Transverse colon (tissue), 4 donors: ENCODE results near the gene NCKAP5L. TPM values are rescaled to one million over a fixed set of nuclear protein-coding genes. Genes with fewer than 3 reads are reported as not detected.

Experiments
- DNase-seq: peaks from one replicate; pipeline ENCODE4 v3.0.0-alpha.2; 2019
- H3K27ac ChIP-seq, 4 donors: fragments of 200-600 bp; sonication (generic); 2 replicates each; pipeline ENCODE4 v1.5.1; 2016 to 2018; ENCODE audit warnings: inconsistent platforms in 4 of 4
- H3K27me3 ChIP-seq: fragments of 200-600 bp; sonication (generic); 2 replicates; pipeline ENCODE4 v1.5.1; 2017; ENCODE audit warnings: inconsistent platforms
- H3K36me3 ChIP-seq, 4 donors: fragments of 200-600 bp; sonication (generic); 2 replicates each; pipeline ENCODE4 v1.5.1; 2017 to 2019; ENCODE audit warnings: inconsistent platforms in 4 of 4
- H3K4me1 ChIP-seq, 4 donors: fragments of 200-600 bp; sonication (generic); 2 replicates each; pipeline ENCODE4 v1.5.1; 2017 to 2020; ENCODE audit warnings: inconsistent platforms in 4 of 4
- H3K4me3 ChIP-seq, 4 donors: fragments of 200-600 bp; sonication (generic); 1 replicate in 1 of 4; 2 replicates in 3 of 4; pipeline versions ENCODE4 v1.5.1 to v1.6.1; 2017 to 2019; ENCODE audit warnings: inconsistent platforms in 4 of 4
- H3K9me3 ChIP-seq, 2 donors: fragments of 200-600 bp; sonication (generic); 2 replicates each; pipeline ENCODE4 v1.5.1; 2017 to 2019; ENCODE audit warnings: inconsistent platforms in 2 of 2
- EP300 ChIP-seq: sonication (generic); formaldehyde crosslinking; IDR thresholded peaks from one replicate; pipeline ENCODE4 v1.6.1; 2017; ENCODE audit warnings: antibody characterized with exemption, low read depth
- POLR2A ChIP-seq: fragments of 450-650 bp; IDR thresholded peaks from one replicate; pipeline ENCODE4 v1.6.1; 2016; ENCODE audit warnings: antibody characterized with exemption, mild to moderate bottlenecking, moderate library complexity
- POLR2AphosphoS5 ChIP-seq, 3 donors: sonication (generic); formaldehyde crosslinking; IDR thresholded peaks; one replicate each; pipeline ENCODE4 v1.6.1; 2016; ENCODE audit warnings: antibody characterized with exemption in 3 of 3
- WGBS, 2 donors: methylation state at CpG; one replicate each; pipeline ENCODE4 v1.1.5; 2018; ENCODE audit warnings: low coverage in 1 of 2; 5-methylcytosine and 5-hydroxymethylcytosine counted together
- in situ Hi-C, 4 donors: fragments of 200-750 bp; cut with MboI; loops; one replicate each; pipeline versions ENCODE4 v1.15.0 to v1.15.1; 2017; ENCODE audit warnings: low sequenced_read_pairs in 3 of 4, low pct_ligation_motif_present in 1 of 4, low pct_unique_long_range_greater_than_20kb in 1 of 4
- intact Hi-C: fragments of 100-400 bp; cut with DNase I; formaldehyde crosslinking; loops from one replicate; pipeline ENCODE4 v1.15.1; 2023; ENCODE audit warnings: low total_unique reads
- total RNA-seq, 4 donors: library from RNA; depleted of rRNA; stranded (reverse); fragments of >200 nt; gene quantifications; one replicate each; pipeline ENCODE4 v1.1.0, GENCODE V29; 2016
- TF ChIP-seq, protein P1 (sequence below), 5 experiments: fragments of 200-600 bp in 3 of 5; fragments of 450-650 bp in 2 of 5; sonication (generic) in 3 of 5; IDR thresholded peaks; 1 replicate in 2 of 5; 2 replicates in 3 of 5; pipeline ENCODE4 v1.5.1; 2016 to 2017; ENCODE audit warnings: antibody characterized with exemption in 5 of 5, inconsistent platforms in 3 of 5, mild to moderate bottlenecking in 2 of 5, moderate library complexity in 1 of 5

Gene NCKAP5L
- total RNA-seq, 4 donors from 2014 or later: 3.4 to 5.1 (median 4.2) TPM

DNA sequence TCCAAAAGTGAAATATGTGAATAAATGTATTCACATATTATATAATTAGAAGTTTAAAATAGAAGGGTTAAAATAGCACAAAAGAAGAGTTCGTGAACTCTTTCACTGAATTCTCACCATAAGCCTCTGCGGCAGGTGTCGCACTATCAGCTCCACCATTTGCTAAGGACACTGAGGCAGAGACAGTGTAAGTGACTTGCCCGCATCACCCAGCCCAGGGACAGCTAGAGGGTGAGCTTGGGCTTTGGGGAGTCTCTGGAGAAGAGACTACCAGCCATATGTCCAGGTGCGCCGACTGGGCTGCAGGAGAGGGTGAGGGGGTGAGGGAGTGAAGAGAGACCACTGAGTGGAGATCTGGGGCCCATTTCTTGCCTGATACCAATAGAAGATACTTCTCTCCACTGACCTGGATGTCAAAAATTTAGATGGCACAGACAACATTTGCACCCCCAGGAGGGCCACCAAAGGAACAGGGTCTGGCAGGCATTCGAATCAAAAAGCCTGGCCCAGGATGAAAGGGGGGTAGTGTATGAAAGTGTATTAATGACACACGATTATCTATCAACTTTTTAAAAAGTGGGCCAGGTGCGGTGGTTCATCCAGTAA is 47.0 kb upstream of the NCKAP5L start:
- Histone ChIP-seq H3K4me3 (no peak overlapping the region), H3K27me3 (no peaks in the 10 kb centered on the region), H3K36me3 (no peaks in the 10 kb centered on the region), H3K9me3 (no peaks in the 10 kb centered on the region), H3K4me1 (no peaks in the 10 kb centered on the region), H3K27ac (no peak overlapping the region)
- TF ChIP-seq POLR2A: no peak
- TF ChIP-seq, protein P1, sequence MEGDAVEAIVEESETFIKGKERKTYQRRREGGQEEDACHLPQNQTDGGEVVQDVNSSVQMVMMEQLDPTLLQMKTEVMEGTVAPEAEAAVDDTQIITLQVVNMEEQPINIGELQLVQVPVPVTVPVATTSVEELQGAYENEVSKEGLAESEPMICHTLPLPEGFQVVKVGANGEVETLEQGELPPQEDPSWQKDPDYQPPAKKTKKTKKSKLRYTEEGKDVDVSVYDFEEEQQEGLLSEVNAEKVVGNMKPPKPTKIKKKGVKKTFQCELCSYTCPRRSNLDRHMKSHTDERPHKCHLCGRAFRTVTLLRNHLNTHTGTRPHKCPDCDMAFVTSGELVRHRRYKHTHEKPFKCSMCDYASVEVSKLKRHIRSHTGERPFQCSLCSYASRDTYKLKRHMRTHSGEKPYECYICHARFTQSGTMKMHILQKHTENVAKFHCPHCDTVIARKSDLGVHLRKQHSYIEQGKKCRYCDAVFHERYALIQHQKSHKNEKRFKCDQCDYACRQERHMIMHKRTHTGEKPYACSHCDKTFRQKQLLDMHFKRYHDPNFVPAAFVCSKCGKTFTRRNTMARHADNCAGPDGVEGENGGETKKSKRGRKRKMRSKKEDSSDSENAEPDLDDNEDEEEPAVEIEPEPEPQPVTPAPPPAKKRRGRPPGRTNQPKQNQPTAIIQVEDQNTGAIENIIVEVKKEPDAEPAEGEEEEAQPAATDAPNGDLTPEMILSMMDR (IDR thresholded peaks at IDR 0.05): no peak
- intact Hi-C loops: no loop called here
- no peak for DNase-seq
- in situ Hi-C loops: no loop called here
- 90 to 91% methylated on average over 7 to 9 of the region's 9 CpGs for WGBS, 2 donors

DNA sequence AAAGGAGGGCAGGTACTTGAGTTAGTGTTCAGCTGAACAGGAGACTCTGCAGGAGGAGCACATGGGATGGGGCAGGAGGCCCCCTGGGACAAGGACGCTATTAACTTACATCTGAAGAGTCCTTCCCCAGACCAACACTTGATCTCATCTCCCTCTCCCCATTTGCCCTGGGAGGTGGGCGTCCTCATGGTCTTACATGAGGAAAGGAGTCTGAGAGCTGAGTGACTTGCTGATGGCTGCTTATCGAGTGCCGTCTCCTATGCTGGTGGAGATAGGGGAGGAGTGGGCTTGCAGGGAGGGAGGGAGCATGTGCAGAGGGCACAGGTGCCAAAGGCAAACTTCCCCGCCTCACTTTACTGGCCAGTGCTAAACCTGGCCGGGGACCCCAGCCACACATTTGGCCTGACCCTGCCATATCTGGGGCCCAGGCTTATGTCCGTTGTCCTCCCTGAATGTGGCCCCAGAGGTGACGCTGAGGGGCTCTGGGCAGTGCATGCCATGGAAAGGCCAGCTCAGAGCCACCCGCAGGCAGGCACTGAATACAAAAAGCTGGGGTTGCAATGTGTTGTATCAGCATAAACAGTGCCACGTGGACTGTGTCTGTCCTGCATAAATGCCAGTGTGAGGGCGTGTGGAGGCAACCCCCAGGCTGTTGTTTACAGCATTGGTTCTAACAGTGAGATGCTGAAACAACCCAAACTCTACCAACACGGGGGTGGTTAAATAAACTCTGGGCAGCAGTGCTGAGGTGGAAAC is 46.1 kb upstream of the NCKAP5L start:
- H3K36me3 ChIP-seq: no peaks in the 10 kb centered on the region
- H3K4me3 ChIP-seq: no peak overlapping the region
- H3K27ac ChIP-seq: no peak overlapping the region
- DNase-seq: no peak
- H3K4me1 ChIP-seq: peaks cover 0 to 3% (median 0%) of the 10 kb centered on the region in 4 donors
- in situ Hi-C loops: loop anchor here in 2 of 4 donors (25.0 kb wide), 1 partner anchor 188 kb away; the partner anchor contains the start of gene ASIC1 (in 2 of the 2)
- no peak for TF ChIP-seq POLR2AphosphoS5 (IDR thresholded peaks at IDR 0.05)
- 74% methylated on average over 12 of the region's 12 CpGs; no CpG with 5 or more reads in 1 of the 2 donors for WGBS, 2 donors
- H3K27me3 ChIP-seq: no peaks in the 10 kb centered on the region
- intact Hi-C loops: no loop called here
- no peaks in the 10 kb centered on the region for H3K9me3 ChIP-seq

DNA sequence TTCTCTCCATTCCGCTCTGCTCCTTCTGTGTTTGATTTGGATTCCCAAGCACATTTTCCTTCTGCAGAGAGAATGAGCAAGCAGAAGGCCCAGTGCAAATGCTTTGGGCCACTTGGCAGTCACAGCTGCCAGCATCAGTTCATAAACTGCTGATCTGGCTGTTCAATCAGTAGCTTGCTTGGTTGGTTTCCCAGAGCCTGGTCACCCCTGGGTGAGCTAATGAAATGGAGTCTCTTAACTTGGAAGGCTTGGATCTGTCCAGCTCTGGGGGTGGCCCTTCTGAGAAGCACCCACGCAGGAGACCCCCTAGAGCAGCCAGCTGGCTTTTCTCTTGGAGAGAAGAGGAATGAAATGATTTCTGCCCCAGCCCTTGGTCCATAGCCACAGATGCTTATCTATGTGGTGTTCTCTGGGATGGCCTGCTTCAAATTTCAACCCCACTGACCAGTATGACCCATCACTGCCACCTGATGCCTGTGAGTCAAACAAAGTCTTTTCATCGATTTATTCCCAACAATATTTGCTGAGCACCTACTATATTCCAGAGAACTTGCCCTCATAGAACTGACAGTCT is 45.2 kb upstream of the NCKAP5L start:
- WGBS, 2 donors: 60 to 65% methylated on average over 1 to 3 of the region's 3 CpGs
- Histone ChIP-seq H3K4me1 (peaks cover 0 to 9% (median 1%) of the 10 kb centered on the region in 4 donors), H3K27ac (no peak overlapping the region), H3K27me3 (no peaks in the 10 kb centered on the region), H3K36me3 (no peaks in the 10 kb centered on the region), H3K4me3 (no peak overlapping the region), H3K9me3 (no peaks in the 10 kb centered on the region)
- in situ Hi-C loops: loop anchor here in 2 of 4 donors (25.0 kb wide), 1 partner anchor 189 kb away; the partner anchor contains the start of gene ASIC1 (in 2 of the 2)
- TF ChIP-seq, protein P1 (IDR thresholded peaks at IDR 0.05): no peak
- TF ChIP-seq POLR2AphosphoS5 (IDR thresholded peaks at IDR 0.05): no peak
- DNase-seq: no peak
- intact Hi-C loops: no loop called here

DNA sequence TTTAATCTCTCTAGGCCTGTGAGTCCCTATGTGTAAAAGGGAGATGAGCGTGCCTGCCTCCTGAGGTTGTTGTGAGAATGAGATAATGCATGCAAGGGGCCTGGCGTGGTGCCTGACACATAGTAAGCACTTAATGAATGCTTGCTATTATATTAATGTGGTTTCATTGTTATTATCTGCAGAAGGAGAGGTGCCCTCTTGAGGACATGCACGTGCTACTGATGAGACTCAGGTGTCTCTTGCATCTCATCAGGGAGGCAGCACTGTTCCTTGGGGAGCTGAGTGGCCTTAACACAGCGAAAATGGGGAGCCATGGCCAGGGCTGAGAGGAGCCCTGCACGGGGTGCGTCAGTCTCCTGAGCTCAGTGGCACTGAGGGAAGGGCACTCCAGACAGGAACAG is 44.6 kb upstream of the NCKAP5L start:
- in situ Hi-C loops (loop anchor here in 2 of 4 donors (25.0 kb wide), 1 partner anchor 190 kb away; the partner anchor contains the start of gene ASIC1 (in 2 of the 2)), intact Hi-C loops (no loop called here)
- no peaks in the 10 kb centered on the region for H3K36me3 ChIP-seq
- H3K4me1 ChIP-seq: peaks cover 0 to 13% (median 3%) of the 10 kb centered on the region in 4 donors
- TF ChIP-seq EP300 (no peak), POLR2AphosphoS5 (IDR thresholded peaks at IDR 0.05) (no peak), POLR2A (no peak)
- TF ChIP-seq, protein P1 (IDR thresholded peaks at IDR 0.05): no peak
- DNase-seq: no peak
- no peaks in the 10 kb centered on the region for H3K9me3 ChIP-seq
- H3K27ac ChIP-seq: no peak overlapping the region
- H3K27me3 ChIP-seq: no peaks in the 10 kb centered on the region
- 82% methylated on average over 6 of the region's 6 CpGs; no CpG with 5 or more reads in 1 of the 2 donors for WGBS, 2 donors
- H3K4me3 ChIP-seq: no peak overlapping the region
